SU-DHL-6 (cell line): ENCODE data around the gene SCN1A.

ENCODE experiments used
- EZH2phosphoT487 ChIP-seq: fragments of 200-600 bp; sonication (generic), shearing (Covaris generic); conservative IDR thresholded peaks from 2 replicates; pipeline ENCODE4 v1.6.1; 2018; ENCODE audit warnings: mild to moderate bottlenecking, antibody characterized with exemption, low read length, moderate library complexity, mixed read lengths
- TF ChIP-seq, protein P1 (sequence below): fragments of 200-600 bp; sonication (generic); IDR thresholded peaks from one replicate; pipeline ENCODE4 v1.5.1; 2017; ENCODE audit warnings: antibody characterized with exemption, mild to moderate bottlenecking, low read length, moderate library complexity; ENCODE audit not compliant: insufficient read depth, poor library complexity, severe bottlenecking

DNA sequence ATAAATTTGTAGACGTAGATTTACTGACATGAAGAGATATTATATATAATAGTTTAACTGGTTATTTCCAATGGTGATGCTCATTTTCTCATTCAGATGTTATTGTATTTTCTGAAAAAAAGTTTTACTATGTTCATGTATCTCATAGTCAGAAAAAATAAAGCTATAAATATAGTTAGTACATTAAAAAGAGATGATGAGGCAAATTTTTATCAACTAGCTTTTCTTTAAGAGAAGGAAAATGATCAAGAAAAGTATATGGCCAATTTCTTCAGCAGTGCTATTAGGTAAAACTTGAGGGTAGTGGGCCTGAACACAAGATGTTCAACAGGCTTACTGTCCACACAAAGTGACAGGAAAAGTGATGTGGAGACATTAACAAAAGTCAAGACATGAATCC, 186.0 kb downstream of the SCN1A start:
- TF ChIP-seq, protein P1, sequence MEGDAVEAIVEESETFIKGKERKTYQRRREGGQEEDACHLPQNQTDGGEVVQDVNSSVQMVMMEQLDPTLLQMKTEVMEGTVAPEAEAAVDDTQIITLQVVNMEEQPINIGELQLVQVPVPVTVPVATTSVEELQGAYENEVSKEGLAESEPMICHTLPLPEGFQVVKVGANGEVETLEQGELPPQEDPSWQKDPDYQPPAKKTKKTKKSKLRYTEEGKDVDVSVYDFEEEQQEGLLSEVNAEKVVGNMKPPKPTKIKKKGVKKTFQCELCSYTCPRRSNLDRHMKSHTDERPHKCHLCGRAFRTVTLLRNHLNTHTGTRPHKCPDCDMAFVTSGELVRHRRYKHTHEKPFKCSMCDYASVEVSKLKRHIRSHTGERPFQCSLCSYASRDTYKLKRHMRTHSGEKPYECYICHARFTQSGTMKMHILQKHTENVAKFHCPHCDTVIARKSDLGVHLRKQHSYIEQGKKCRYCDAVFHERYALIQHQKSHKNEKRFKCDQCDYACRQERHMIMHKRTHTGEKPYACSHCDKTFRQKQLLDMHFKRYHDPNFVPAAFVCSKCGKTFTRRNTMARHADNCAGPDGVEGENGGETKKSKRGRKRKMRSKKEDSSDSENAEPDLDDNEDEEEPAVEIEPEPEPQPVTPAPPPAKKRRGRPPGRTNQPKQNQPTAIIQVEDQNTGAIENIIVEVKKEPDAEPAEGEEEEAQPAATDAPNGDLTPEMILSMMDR, result no peak
- TF ChIP-seq EZH2phosphoT487, result no peak
